NCI-H2196 treated with DMSO at 0.1 percent for 48 hours (cell line): ENCODE measurements around the gene UCP3.
A peak's percentile ranks its signal among the peaks of the same experiment; 100 is the strongest.

Source experiments
- DNase-seq: peaks from one replicate; lab custom pipeline; 2025; ENCODE audit not compliant: unreplicated experiment; lab: John Stamatoyannopoulos, UW

UCP3 gene

GRCh38 chr11:74018331-74019005 is 9.6 kb upstream of the UCP3 start:
- DNase-seq: peak; percentile 68

GRCh38 chr11:74017631-74018030 is 8.7 kb upstream of the UCP3 start:
- no peak for DNase-seq

DNA sequence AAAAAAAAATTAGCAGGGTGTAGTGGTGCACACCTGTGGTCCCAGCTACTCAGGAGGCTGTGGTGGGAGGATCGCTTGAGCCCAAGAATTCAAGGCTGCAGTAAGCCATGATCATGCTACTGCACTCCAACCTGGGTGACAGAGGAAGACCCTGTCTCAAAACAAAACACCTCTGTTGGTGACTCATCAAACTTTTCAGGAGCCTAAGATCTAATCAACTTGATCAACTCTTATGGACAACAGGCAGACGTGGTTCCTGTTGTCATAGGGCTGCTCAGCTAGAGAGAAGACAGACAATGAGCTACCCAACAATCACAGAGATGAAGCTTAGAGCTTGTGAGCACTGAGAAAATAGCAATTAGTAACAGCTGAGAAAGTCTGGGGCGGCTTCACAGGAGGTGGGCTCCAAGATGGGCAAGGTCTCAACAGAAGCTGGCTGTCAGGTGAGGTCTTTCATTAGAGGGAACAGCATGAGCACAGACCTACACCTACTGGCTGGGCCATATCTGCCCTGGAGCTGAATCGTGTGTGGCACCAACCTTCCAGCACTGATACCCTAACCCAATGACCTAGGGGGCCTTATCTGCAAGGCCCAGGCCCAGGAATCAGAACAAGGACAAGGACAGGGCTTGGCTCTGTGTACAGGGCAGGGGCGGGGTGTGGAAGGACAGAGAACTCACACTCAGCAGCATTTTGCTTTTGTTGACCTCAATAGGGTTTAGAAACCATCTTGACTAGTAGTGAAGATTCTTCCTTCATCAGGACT is 7.2 kb upstream of the UCP3 start:
- DNase-seq: no peak

- DNase-seq: no peak
Measured at GRCh38 chr11:74014880-74015279, 6.0 kb upstream of the UCP3 start.

DNA sequence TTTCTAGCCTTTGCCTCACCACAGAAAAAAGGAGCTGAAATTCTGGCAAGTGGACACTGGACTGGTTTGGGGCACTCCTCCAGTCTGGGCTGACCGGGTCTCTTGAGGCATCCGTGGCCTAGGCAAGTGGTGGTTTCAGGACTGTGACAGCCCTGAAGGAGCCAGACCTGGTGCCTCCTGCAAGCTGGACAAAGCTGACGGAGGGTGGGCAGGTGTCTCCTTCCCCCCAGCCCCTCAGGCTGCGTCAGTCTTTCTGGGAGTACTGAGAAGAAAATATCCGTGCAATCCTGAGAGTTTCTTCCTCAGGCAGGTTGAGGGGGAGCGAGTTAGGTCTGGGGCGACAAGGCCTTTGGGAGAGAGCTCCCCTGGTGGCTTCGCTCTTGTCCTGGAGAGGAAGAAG is 4.3 kb upstream of the UCP3 start:
- no peak for DNase-seq

GRCh38 chr11:74012074-74012809 is 3.4 kb upstream of the UCP3 start:
- no peak for DNase-seq

DNA sequence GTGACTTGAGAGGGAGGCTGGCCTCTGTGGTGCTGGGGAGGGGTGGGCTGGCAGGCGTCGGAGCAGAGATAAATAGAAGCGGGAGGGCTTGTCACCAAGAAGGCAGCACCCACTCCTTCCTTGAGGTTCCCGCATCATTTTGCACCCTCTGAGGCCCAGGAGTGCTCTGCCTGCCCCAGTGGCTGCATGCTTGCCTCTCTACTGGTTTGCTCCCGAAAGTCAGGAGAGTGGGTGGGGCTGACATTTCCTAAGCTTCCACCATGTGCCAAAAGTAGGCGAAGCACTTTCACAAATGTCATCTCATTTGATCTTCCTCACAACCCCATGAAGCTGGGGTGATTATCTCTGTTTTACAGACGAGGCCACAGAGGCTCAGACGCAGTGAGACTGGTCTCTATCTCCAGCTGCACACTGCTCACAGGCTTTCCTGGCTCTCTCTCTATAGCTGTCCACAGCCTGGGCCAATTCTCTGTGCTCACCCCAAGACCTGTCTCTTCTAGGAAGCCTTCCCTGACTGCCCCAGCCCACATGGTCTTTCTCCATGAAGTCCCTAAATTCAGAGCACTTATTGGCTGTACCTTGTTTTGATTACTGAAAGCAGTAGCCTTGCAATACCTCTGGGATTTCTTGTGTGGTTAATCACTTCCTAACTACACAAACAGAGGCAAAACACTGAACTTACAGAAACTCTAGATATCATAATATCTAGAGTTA is 2.6 kb upstream of the UCP3 start:
- DNase-seq: no peak

- DNase-seq: no peak
Measured at GRCh38 chr11:74010306-74011300, 1.7 kb upstream of the UCP3 start.

DNA sequence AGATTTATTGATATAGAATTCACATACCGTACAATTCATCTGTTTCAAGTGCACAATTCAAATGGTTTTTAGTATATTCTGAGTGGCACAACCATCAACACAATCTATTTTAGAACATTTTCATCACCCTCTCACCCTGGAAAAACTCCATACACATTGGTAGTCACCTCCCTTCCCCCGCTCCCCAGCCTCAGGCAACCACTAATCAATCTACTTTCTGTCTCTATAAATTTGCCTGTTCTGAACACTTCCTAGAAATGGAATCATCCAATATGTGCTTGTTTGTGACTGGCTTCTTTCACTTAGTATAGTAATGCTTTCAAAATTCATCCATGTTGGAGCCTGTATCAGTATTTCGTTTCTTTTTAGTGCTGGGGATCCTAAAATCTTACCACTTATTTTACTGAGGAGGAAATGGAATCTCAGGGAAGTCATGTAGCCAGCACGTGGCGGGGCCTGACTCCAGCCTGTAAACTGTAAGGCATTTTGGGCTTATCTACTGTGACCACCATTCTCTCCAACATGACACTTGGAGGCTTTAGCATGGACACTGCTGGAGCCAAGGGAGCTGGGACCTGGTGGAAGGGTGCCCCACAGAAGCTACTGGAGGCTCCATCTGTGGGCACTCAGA is 905 bp upstream of the UCP3 start:
- no peak for DNase-seq

DNA sequence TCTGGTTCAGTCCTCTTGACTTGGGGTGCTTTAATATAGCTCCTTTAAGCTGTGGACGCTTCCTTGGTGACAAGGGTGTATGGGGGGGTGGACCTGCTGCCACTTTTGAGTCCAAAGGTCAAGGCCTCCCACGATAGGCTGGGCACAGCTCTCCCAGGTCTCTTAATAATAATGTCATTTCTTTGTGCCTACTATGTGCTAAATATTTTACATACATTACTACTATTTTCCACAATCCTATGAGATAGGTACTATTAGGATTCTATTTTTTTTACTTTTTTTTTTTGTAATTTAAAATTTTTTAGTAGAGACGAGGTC is 304 bp upstream of the UCP3 start:
- DNase-seq: no peak

DNA sequence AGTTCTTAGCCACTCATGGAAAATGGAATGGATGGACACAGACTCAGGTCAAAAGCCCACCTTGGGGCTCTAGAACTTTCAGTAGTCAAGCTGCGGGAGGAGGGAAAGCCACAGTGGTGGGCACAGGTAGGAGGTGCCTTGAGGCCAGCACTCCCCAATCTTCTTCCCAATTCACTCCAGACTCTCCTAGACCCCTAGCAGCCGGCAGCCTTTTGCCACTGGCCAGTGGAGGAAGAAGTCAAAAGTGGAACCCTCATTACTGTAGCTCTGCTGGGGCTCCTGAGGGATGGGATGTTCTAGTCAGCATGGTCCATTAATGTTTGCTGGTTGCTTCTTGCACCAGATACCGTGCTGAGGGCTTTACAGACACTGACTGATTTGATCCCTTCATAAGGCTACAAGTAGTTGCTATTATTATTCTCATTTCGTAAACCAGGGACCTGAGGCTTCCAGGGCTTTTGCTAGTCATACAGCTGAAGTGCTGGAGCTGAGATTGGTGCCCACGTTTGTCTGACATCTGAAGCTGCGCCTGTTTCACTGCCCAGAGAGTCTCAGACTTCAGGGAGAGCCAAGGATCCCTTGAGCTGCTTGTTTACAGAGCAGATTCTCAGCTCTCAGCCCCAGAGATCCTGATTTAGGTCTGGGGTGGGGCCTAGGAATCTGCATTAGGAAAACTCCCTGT is 1.1 kb downstream of the UCP3 start:
- no peak for DNase-seq

DNA sequence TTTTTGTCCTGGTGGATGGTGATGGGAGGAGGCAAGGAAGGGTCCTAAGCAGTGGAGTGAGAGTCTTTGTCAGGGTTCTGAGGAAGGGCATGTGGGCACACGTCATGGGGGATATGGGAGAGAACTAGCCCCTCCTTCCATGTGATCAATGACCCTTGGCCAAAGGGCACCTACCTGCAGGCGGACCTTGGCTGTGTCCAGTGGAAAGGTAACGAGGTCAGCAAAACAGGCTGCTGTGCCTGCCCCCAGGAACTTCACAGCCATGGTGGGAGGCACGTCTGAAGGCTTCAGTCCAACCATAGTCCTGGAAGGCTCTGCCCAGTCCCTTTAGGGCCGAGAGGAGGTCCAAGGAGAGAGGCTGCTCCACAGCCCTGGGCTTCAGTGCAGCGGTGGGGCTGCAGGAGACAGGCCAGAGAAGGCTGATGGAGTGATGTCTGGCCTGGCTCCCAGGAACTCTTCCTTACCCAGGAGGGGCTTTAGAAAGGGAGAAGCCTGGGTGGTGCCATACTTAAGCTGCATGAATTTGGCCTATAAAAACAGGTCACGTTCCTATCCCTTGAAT is 2.1 kb downstream of the UCP3 start:
- DNase-seq: no peak

DNA sequence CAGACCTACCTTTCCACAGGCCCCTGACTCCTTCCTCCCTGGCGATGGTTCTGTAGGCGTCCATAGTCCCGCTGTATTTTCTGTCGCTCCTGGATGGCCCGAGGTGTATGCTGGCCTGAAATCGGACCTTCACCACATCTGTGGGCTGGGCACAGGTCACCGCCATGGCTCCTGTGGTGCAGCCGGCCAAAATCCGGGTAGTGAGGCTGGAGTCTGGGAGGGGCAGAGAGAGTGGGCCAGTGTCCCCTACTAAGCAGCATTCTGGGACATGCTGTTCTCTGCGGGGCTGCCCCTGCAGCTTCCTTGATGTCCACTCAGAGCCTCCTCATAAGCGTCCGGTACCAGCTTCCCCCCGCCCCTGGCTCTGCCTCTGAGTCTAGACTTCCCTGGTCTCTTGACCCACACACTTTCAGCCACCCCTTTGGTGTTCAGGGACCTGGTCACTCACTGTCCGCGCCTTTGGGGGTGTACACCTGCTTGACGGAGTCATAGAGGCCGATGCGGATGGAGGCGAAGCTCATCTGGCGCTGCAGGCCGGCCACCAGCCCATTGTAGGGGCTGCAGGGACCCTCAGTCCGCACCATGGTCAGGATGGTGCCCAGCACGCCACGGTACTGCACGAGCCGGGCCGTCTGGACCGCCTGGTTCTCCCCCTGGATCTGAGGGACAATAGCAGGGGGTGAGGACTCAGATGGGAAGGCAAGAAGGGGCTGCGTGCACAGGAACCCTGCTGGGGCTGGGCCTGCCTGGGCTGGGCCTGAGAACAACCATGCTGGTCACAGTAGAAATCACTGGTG is 3.0 kb downstream of the UCP3 start:
- no peak for DNase-seq

DNA sequence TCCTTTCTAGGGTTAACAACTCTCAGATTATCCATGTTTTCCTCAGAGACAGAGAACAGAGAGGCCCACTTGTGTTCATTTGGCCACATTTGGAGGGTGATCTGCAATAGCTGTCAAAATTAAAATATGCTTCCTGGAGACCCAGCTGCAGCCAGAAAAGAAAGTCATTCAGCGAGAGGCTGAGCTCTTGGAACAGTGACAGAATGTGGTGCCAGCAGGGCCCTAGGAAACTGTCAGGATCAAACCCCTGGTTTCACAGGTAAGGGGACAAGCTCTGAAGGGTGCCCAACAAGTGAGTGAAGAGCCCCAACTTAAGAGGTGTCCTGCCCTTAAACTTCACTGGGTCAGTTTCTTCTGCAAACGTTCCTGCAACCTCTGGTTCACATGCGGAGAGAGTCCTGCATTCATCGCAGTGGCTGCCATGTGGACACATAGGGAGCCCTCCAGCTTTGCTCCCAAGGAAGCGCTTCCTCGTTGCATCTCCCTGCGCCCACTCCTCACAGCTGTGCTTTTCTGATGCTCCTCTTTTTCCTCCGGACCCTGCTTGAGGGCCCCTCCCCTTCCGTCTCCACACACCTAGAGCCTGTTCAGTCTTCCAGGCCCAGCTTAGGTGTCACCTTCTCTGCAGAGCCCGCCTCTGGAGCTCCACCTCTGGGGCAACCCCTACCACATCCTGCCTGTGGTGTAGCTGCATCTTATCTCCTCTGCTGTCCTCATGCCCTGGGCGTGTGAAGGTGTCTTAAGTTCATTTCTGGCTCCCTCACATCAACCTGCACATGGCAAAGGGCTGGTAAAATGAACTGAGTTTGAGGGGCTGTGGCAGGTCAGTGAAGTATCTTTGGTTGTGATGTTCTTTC is 3.9 kb downstream of the UCP3 start:
- DNase-seq: no peak

GRCh38 chr11:74004046-74004695 is 4.7 kb downstream of the UCP3 start:
- no peak for DNase-seq

DNA sequence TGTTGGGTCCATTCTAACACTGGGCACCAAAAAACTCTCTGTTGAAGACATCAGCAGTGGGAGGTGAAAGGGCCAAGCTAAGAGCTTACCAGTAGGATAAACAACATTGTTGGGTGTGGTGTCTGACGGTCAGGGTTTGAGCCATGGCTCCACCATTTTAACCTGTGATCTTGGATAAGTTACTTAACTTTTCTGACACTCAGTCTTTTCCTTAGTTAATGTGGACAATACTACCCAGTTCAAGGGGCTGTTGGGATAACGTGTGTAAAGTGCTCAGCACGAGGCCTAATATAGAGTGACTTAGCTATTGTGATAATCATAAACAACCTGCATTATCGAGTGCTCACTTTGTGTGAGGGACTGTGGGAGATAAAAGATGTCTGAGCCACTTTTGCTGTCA is 6.1 kb downstream of the UCP3 start:
- no peak for DNase-seq

DNA sequence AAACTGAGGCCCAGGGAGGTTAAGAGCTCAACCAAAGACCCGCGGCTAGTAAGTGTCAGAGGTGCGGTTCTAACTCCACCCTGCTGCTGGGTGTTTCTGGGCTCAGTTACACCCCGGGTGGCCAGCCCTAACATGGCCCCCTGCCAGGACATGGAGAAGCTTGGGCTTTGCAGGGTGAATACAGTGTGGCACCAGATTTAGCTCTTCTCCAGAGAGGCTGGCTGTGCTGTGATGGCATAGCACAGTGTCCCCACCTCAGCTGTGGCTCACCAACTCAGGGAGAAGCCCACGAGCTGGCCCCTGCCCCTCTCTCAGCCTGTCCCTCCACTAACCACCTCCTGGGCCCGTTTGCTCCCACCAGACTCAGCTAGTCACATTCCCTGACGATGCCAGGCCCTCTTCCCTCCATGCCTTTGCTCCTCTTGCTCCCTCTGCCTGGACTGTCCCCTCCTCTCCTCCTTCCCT is 7.0 kb downstream of the UCP3 start:
- no peak for DNase-seq
